OCI-LY7 (cell line): ENCODE data around the gene LIFR.

Experiments used
- EZH2phosphoT487 ChIP-seq: fragments of 200-600 bp; sonication (generic); IDR thresholded peaks from 2 replicates; pipeline ENCODE4 v1.6.1; 2018; ENCODE audit warnings: low read depth, borderline replicate concordance, mild to moderate bottlenecking, mixed run types, antibody characterized with exemption, low read length, moderate library complexity, mixed read lengths
- TF ChIP-seq, protein P1 (sequence below): fragments of 200-600 bp; sonication (generic); conservative IDR thresholded peaks from 2 replicates; pipeline ENCODE4 v1.5.1; 2014; ENCODE audit warnings: mild to moderate bottlenecking, antibody characterized with exemption, low read length, moderate library complexity, mixed read lengths

- TF ChIP-seq, protein P1, sequence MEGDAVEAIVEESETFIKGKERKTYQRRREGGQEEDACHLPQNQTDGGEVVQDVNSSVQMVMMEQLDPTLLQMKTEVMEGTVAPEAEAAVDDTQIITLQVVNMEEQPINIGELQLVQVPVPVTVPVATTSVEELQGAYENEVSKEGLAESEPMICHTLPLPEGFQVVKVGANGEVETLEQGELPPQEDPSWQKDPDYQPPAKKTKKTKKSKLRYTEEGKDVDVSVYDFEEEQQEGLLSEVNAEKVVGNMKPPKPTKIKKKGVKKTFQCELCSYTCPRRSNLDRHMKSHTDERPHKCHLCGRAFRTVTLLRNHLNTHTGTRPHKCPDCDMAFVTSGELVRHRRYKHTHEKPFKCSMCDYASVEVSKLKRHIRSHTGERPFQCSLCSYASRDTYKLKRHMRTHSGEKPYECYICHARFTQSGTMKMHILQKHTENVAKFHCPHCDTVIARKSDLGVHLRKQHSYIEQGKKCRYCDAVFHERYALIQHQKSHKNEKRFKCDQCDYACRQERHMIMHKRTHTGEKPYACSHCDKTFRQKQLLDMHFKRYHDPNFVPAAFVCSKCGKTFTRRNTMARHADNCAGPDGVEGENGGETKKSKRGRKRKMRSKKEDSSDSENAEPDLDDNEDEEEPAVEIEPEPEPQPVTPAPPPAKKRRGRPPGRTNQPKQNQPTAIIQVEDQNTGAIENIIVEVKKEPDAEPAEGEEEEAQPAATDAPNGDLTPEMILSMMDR, result no peak
- TF ChIP-seq EZH2phosphoT487, result no peak
These were observed 98.3 kb downstream of the LIFR start for GRCh38 chr5:38458174-38458573.
